Measurements from ENCODE around the gene LILRA5.
"Not testable (repeated sequence)": the region's sequence is repeated elsewhere in the genome, so short reads cannot be mapped to it uniquely, and the experiment has no call there.

The LILRA5 gene

DNA sequence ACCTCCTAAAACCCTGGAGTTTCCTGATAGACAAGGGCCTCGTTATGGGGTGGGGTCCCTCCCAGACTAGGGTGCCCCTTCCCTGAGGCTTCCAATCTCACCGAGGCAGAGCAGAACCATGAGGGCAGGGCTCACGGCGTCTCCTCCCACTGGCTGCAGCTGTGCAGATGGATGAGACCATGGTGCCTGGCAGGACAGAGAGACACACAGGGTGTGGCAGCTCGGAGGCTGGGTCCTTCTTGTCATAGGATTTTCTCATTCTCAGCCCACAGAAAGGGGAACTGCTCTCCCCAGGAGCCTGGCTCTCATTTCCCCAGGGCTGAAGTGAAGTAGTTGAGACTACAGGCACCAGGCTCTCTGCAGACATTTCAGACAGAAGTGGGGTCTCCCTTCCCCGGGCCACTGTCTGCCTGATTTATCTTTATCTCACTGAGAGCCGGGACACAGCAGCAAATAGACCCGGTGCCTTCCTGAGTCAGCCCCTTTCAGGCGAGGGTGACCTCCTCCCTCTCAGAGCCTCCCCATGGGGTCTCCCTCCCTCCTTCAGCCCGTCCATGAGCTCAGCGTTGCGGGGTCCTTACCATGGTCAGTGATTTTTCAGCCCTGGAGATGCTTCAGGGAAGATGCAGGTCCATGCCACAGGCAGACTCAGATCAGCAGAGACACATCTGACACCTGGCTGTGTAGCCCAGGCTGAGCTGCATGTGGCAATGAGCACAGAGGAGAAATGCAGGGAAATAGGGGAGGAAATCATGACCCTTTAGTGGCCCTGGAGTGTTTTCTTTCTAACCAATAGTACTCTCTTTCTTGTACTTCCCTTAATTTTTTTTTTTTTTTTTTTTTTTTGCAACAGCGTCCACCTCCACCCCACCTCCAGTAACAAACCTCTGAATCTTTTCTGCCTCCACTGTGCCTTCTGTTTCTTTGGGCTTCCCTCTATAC lies at the start of gene LILRA5:
Gene LILRA5, minus strand, starts transcription at position 731 of the 942 bp plus-strand sequence. Its CDS starts 147 bp downstream, at position 584.
- Histone ChIP-seq H3K27me3 (ENCODE audit: control insufficient read depth in 1 of 2, insufficient read depth in 2 of 2, low read length in 2 of 2) (peaks cover 0 to 7% of the 10 kb centered on the region in 2 donors), H3K4me3 (ENCODE audit: low read length in 2 of 2) (no peak within 1 kb of the TSS), H3K36me3 (ENCODE audit: control insufficient read depth in 2 of 2, insufficient read depth in 2 of 2, low read length in 2 of 2) (no peaks in the 10 kb centered on the region), H3K4me1 (ENCODE audit: control insufficient read depth, insufficient read depth, low read length) (peaks cover 3% of the 10 kb centered on the region), H3K9ac (ENCODE audit: low read length in 2 of 2) (no peak within 1 kb of the TSS), H3K9me3 (ENCODE audit: control insufficient read depth in 2 of 2, low read length in 2 of 2) (no peaks in the 10 kb centered on the region), H3K27ac (ENCODE audit: low read length) (no peak within 1 kb of the TSS)

DNA sequence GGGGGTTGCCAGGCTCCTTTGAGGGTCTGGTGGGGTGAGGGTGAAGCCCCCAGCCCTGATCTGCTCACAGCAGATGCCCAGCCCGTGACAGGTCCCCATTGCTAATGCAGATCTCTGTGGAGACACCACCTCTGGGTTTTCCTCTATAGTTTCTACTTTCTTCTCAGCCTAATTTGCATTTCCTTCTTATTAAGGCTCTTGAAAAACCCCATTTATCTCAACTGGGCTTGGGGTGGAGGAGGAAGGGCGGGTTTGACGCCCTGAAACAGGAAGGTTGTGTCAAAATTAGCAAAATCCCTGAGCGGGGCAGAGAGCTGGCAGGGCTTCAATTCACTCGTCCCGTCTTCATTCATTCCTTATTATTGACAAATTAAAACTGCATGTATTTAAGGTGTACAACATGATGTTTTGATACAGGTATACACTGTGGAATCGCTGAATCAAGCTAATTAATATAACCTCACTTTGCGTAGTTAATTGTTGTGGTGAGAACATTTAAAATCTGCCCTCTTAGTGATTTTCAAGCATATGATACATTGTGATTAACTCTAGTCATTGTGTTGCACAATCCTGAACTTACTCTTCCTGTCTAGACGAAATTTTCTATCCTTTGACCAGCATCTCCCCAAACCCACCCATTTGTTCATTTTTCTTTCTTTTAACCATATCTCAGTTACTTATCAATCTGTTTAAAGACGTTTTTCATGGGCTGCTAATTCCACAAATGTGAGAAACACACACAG lies 48.9 kb upstream of the LILRA5 start:
- H3K27ac ChIP-seq (ENCODE audit: low read length); H3K4me3 ChIP-seq (ENCODE audit: low read length in 2 of 2); H3K9me3 ChIP-seq (ENCODE audit: control insufficient read depth in 2 of 2, low read length in 2 of 2); H3K27me3 ChIP-seq (ENCODE audit: control insufficient read depth in 1 of 2, insufficient read depth in 2 of 2, low read length in 2 of 2); H3K4me1 ChIP-seq (ENCODE audit: control insufficient read depth, insufficient read depth, low read length); H3K9ac ChIP-seq (ENCODE audit: low read length in 2 of 2); H3K36me3 ChIP-seq (ENCODE audit: control insufficient read depth in 2 of 2, insufficient read depth in 2 of 2, low read length in 2 of 2): not testable (repeated sequence)

GRCh38 chr19:54359149-54359820 lies 46.3 kb upstream of the LILRA5 start:
- H3K27me3 ChIP-seq (ENCODE audit: control insufficient read depth in 1 of 2, insufficient read depth in 2 of 2, low read length in 2 of 2); H3K4me1 ChIP-seq (ENCODE audit: control insufficient read depth, insufficient read depth, low read length); H3K9me3 ChIP-seq (ENCODE audit: control insufficient read depth in 2 of 2, low read length in 2 of 2); H3K9ac ChIP-seq (ENCODE audit: low read length in 2 of 2); H3K27ac ChIP-seq (ENCODE audit: low read length); H3K36me3 ChIP-seq (ENCODE audit: control insufficient read depth in 2 of 2, insufficient read depth in 2 of 2, low read length in 2 of 2); H3K4me3 ChIP-seq (ENCODE audit: low read length in 2 of 2): not testable (repeated sequence)

DNA sequence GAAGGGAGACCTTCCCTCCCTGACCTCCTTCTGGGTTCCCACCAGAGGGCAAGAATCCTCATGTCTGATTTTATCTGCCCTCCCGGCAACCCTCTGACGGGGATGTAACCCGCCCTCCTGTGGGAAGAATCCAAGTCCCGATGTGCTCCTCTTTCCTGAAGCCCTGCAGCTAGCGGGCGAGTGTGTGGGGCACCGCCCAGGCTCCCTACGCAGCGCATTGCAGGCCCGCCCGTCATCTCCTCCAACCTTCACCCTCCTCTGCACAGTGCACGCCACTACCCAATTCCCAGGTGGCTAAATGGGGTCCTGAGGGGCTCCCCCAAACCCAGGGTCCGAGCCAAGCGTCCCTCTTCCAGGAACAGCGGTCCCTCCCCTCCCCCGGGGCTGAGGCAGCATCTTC lies 44.4 kb upstream of the LILRA5 start:
- H3K9me3 ChIP-seq (ENCODE audit: control insufficient read depth in 2 of 2, low read length in 2 of 2): no peaks in the 10 kb centered on the region

GRCh38 chr19:54356444-54357056 lies 43.6 kb upstream of the LILRA5 start:
- Histone ChIP-seq H3K9ac (ENCODE audit: low read length in 2 of 2) (no peak overlapping the region), H3K4me1 (ENCODE audit: control insufficient read depth, insufficient read depth, low read length) (peaks cover 3% of the 10 kb centered on the region), H3K36me3 (ENCODE audit: control insufficient read depth in 2 of 2, insufficient read depth in 2 of 2, low read length in 2 of 2) (no peaks in the 10 kb centered on the region), H3K27me3 (ENCODE audit: control insufficient read depth in 1 of 2, insufficient read depth in 2 of 2, low read length in 2 of 2) (no peaks in the 10 kb centered on the region), H3K4me3 (ENCODE audit: low read length in 2 of 2) (no peak overlapping the region), H3K9me3 (ENCODE audit: control insufficient read depth in 2 of 2, low read length in 2 of 2) (no peaks in the 10 kb centered on the region), H3K27ac (ENCODE audit: low read length) (no peak overlapping the region)

More for the DNA sequence above, 44.4 kb upstream of the LILRA5 start:
- Histone ChIP-seq H3K4me1 (ENCODE audit: control insufficient read depth, insufficient read depth, low read length) (peaks cover 3% of the 10 kb centered on the region), H3K9ac (ENCODE audit: low read length in 2 of 2) (no peak overlapping the region), H3K4me3 (ENCODE audit: low read length in 2 of 2) (no peak overlapping the region), H3K36me3 (ENCODE audit: control insufficient read depth in 2 of 2, insufficient read depth in 2 of 2, low read length in 2 of 2) (no peaks in the 10 kb centered on the region), H3K27me3 (ENCODE audit: control insufficient read depth in 1 of 2, insufficient read depth in 2 of 2, low read length in 2 of 2) (no peaks in the 10 kb centered on the region), H3K27ac (ENCODE audit: low read length) (no peak overlapping the region)

- no peaks in the 10 kb centered on the region for H3K9me3 ChIP-seq (ENCODE audit: control insufficient read depth in 2 of 2, low read length in 2 of 2)
- no peaks in the 10 kb centered on the region for H3K27me3 ChIP-seq (ENCODE audit: control insufficient read depth in 1 of 2, insufficient read depth in 2 of 2, low read length in 2 of 2)
- H3K4me3 ChIP-seq (ENCODE audit: low read length in 2 of 2): no peak overlapping the region
- H3K36me3 ChIP-seq (ENCODE audit: control insufficient read depth in 2 of 2, insufficient read depth in 2 of 2, low read length in 2 of 2): no peaks in the 10 kb centered on the region
- no peak overlapping the region for H3K27ac ChIP-seq (ENCODE audit: low read length)
- H3K9ac ChIP-seq (ENCODE audit: low read length in 2 of 2): no peak overlapping the region
- no peaks in the 10 kb centered on the region for H3K4me1 ChIP-seq (ENCODE audit: control insufficient read depth, insufficient read depth, low read length)
Observed at GRCh38 chr19:54355675-54356074, 42.7 kb upstream of the LILRA5 start.

DNA sequence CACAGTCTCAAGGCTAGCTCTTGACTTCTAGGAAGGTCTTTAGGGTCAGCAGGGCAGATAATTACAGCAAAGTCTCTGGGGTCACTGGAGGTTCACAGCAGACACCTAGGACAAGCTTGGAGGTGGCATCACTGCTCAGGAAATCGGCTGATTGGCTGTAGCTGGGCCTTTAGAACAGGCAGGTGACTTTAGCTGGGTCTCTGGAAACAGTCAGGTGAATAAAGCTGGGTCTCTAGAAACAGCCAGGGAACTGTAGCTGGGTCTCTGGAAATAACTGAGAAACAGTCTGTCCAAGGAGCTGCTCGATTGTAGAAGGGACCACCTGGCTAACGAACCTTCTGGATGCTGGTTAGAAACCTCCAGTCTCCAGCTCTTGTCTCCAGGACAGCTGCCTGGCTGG lies 41.8 kb upstream of the LILRA5 start:
- H3K9me3 ChIP-seq (ENCODE audit: control insufficient read depth in 2 of 2, low read length in 2 of 2): no peaks in the 10 kb centered on the region
- H3K9ac ChIP-seq (ENCODE audit: low read length in 2 of 2): no peak overlapping the region
- no peaks in the 10 kb centered on the region for H3K27me3 ChIP-seq (ENCODE audit: control insufficient read depth in 1 of 2, insufficient read depth in 2 of 2, low read length in 2 of 2)
- H3K4me1 ChIP-seq (ENCODE audit: control insufficient read depth, insufficient read depth, low read length): no peaks in the 10 kb centered on the region
- no peaks in the 10 kb centered on the region for H3K36me3 ChIP-seq (ENCODE audit: control insufficient read depth in 2 of 2, insufficient read depth in 2 of 2, low read length in 2 of 2)
- no peak overlapping the region for H3K4me3 ChIP-seq (ENCODE audit: low read length in 2 of 2)
- H3K27ac ChIP-seq (ENCODE audit: low read length): no peak overlapping the region

DNA sequence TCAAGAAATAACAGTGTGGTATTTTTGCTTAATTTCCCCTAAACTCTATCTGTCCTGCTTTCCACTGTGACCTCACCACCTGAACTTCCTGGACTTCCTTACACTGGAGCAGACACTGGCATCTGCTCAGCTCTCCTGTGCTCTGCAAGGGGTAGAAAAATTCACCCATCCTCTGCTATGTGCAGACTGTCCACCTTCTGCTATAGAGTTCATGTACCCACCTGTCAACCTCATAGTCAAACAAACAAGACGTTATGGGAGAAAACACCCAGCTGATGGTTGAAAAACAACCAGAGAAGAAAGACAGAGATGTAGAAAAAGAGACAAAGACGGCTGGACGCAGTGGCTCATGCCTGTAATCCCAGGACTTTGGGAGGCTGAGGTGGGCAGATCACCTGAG lies 39.6 kb upstream of the LILRA5 start:
- H3K27me3 ChIP-seq (ENCODE audit: control insufficient read depth in 1 of 2, insufficient read depth in 2 of 2, low read length in 2 of 2): no peaks in the 10 kb centered on the region
- H3K27ac ChIP-seq (ENCODE audit: low read length): no peak overlapping the region
- no peaks in the 10 kb centered on the region for H3K36me3 ChIP-seq (ENCODE audit: control insufficient read depth in 2 of 2, insufficient read depth in 2 of 2, low read length in 2 of 2)
- H3K4me3 ChIP-seq (ENCODE audit: low read length in 2 of 2): no peak overlapping the region
- H3K4me1 ChIP-seq (ENCODE audit: control insufficient read depth, insufficient read depth, low read length): no peaks in the 10 kb centered on the region
- no peak overlapping the region for H3K9ac ChIP-seq (ENCODE audit: low read length in 2 of 2)
- no peaks in the 10 kb centered on the region for H3K9me3 ChIP-seq (ENCODE audit: control insufficient read depth in 2 of 2, low read length in 2 of 2)

GRCh38 chr19:54352041-54352440 lies 39.1 kb upstream of the LILRA5 start:
- Histone ChIP-seq H3K36me3 (ENCODE audit: control insufficient read depth in 2 of 2, insufficient read depth in 2 of 2, low read length in 2 of 2) (no peaks in the 10 kb centered on the region), H3K4me3 (ENCODE audit: low read length in 2 of 2) (no peak overlapping the region), H3K9me3 (ENCODE audit: control insufficient read depth in 2 of 2, low read length in 2 of 2) (no peaks in the 10 kb centered on the region), H3K4me1 (ENCODE audit: control insufficient read depth, insufficient read depth, low read length) (no peaks in the 10 kb centered on the region), H3K27ac (ENCODE audit: low read length) (no peak overlapping the region), H3K27me3 (ENCODE audit: control insufficient read depth in 1 of 2, insufficient read depth in 2 of 2, low read length in 2 of 2) (no peaks in the 10 kb centered on the region), H3K9ac (ENCODE audit: low read length in 2 of 2) (no peak overlapping the region)

- no peak overlapping the region for H3K4me3 ChIP-seq (ENCODE audit: low read length in 2 of 2)
- H3K4me1 ChIP-seq (ENCODE audit: control insufficient read depth, insufficient read depth, low read length): no peaks in the 10 kb centered on the region
- H3K9me3 ChIP-seq (ENCODE audit: control insufficient read depth in 2 of 2, low read length in 2 of 2): no peaks in the 10 kb centered on the region
- no peaks in the 10 kb centered on the region for H3K27me3 ChIP-seq (ENCODE audit: control insufficient read depth in 1 of 2, insufficient read depth in 2 of 2, low read length in 2 of 2)
- H3K9ac ChIP-seq (ENCODE audit: low read length in 2 of 2): no peak overlapping the region
- H3K27ac ChIP-seq (ENCODE audit: low read length): no peak overlapping the region
- H3K36me3 ChIP-seq (ENCODE audit: control insufficient read depth in 2 of 2, insufficient read depth in 2 of 2, low read length in 2 of 2): no peaks in the 10 kb centered on the region
Observed at GRCh38 chr19:54351474-54351873, 38.5 kb upstream of the LILRA5 start.
